ENCODE measurements around the gene ATP11A. TPM values are rescaled to one million over a fixed set of nuclear protein-coding genes. Genes with fewer than 3 reads are reported as not detected.

Gene ATP11A
- total RNA-seq, 1 experiment from 2014 or later = 8.7 TPM

DNA sequence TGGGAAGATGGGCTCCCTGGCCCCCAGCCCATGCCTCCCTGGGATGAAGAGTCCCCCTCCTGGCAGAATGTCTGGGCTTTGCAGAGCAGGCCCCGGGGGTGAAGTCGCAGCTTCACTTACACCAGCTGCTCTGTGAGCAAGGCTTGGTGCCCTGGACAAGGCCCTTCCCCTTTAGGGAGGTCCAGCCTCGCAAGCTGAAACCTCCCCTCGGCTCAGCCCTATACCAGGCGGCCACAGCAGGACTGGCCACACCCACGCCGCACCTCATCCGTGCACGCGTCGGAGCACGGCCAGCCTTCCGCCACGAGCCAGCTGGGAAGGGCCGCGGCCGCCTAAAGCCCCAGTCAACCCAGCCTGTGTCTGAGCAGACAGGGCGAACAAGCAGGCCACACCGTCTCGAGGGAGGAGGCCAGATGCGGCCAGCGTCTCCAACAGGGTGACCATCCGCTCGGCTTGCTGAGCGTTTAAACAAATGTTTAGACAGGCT, 196.0 kb downstream of the ATP11A start:
- Histone ChIP-seq H3F3A (ENCODE audit: low read length, unreplicated experiment) (no peaks in the 10 kb centered on the region), H3K9me2 (replicated peaks; ENCODE audit: low read length) (no peaks in the 10 kb centered on the region), H3K4me1 (ENCODE audit: insufficient read depth, low read length) (peaks cover 6% of the 10 kb centered on the region), H3K27me3 (ENCODE audit: low read length) (no peaks in the 10 kb centered on the region), H3K79me2 (ENCODE audit: low read length) (no peaks in the 10 kb centered on the region), H4K20me1 (ENCODE audit: low read length) (no peaks in the 10 kb centered on the region), H3K4me3 (ENCODE audit: low read length) (peak overlapping the region; percentile 56; the same call in 1 of the 2 replicates), H3K27ac (ENCODE audit: low read length) (no peak overlapping the region), H2AFZ (ENCODE audit: low read length) (peak overlapping the region; percentile 71), H3K36me3 (ENCODE audit: low read depth, low read length) (no peaks in the 10 kb centered on the region), H3K4me2 (ENCODE audit: low read length) (peak overlapping the region; percentile 75), H3K9me3 (ENCODE audit: low read length) (no peaks in the 10 kb centered on the region), H3K9ac (ENCODE audit: low read length) (peak overlapping the region; percentile 21; the same call in 1 of the 2 replicates)
- peak; percentile 100 for ATAC-seq
- ChIA-PET CTCF (interaction anchor here (1.0 kb wide), 1 partner anchor 45 kb away, joined by 4 read pairs; no protein-coding TSS in a partner anchor), POLR2A (ENCODE audit: unreplicated experiment) (no interaction called here)
- peak; percentile 83 for DNase-seq
- no peak for TF ChIP-seq EZH2phosphoT487 (IDR thresholded peaks at IDR 0.05; ENCODE audit: borderline replicate concordance, low read length)
- no TSS peak for BruUV-seq (replicated peaks)
- intact Hi-C loops (cut with micrococcal nuclease) = loop anchor here (5.0 to 10.0 kb wide), 2 partner anchors 46 to 191 kb away; partner anchors contain the start of gene ATP11A

DNA sequence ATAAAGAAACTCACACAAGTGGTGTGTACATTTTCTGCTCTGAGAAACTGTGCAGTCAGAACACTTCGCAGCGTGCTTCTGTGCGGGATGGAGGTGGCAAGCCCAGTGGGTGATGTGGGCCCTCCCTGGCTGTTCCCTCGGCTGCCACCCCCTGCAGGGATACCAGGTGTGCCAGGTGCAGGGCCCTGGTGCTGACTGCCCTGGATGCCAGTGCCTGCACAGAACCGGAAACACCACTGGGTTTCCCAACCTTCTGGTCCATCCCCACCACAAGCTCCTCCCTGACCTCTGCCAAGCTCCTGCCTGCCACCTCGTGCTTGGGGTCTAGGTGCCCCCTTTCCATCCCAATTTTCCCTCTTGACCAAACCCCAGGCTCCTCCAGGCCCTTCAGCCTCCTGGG, 197.3 kb downstream of the ATP11A start:
- Histone ChIP-seq H3K4me2 (ENCODE audit: low read length) (no peak overlapping the region), H3K36me3 (ENCODE audit: low read depth, low read length) (no peaks in the 10 kb centered on the region), H2AFZ (ENCODE audit: low read length) (no peak overlapping the region), H3K27ac (ENCODE audit: low read length) (no peak overlapping the region), H3K9ac (ENCODE audit: low read length) (no peak overlapping the region), H3K9me3 (ENCODE audit: low read length) (no peaks in the 10 kb centered on the region), H3K9me2 (replicated peaks; ENCODE audit: low read length) (no peaks in the 10 kb centered on the region), H4K20me1 (ENCODE audit: low read length) (no peaks in the 10 kb centered on the region), H3K4me1 (ENCODE audit: insufficient read depth, low read length) (peaks cover 6% of the 10 kb centered on the region), H3K79me2 (ENCODE audit: low read length) (no peaks in the 10 kb centered on the region), H3F3A (ENCODE audit: low read length, unreplicated experiment) (no peaks in the 10 kb centered on the region), H3K4me3 (ENCODE audit: low read length) (no peak overlapping the region), H3K27me3 (ENCODE audit: low read length) (no peaks in the 10 kb centered on the region)
- CTCF ChIA-PET = no interaction called here
- no TSS peak for BruUV-seq (replicated peaks)
- POLR2A ChIA-PET (ENCODE audit: unreplicated experiment) = no interaction called here
- intact Hi-C loops (cut with micrococcal nuclease) = loop anchor here (5.0 to 10.0 kb wide), 2 partner anchors 45 to 192 kb away; partner anchors contain the start of gene ATP11A
- no peak for TF ChIP-seq EZH2 (IDR thresholded peaks at IDR 0.05; ENCODE audit: low read length, unreplicated experiment)
- TF ChIP-seq, protein P1, sequence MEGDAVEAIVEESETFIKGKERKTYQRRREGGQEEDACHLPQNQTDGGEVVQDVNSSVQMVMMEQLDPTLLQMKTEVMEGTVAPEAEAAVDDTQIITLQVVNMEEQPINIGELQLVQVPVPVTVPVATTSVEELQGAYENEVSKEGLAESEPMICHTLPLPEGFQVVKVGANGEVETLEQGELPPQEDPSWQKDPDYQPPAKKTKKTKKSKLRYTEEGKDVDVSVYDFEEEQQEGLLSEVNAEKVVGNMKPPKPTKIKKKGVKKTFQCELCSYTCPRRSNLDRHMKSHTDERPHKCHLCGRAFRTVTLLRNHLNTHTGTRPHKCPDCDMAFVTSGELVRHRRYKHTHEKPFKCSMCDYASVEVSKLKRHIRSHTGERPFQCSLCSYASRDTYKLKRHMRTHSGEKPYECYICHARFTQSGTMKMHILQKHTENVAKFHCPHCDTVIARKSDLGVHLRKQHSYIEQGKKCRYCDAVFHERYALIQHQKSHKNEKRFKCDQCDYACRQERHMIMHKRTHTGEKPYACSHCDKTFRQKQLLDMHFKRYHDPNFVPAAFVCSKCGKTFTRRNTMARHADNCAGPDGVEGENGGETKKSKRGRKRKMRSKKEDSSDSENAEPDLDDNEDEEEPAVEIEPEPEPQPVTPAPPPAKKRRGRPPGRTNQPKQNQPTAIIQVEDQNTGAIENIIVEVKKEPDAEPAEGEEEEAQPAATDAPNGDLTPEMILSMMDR (conservative IDR thresholded peaks at IDR 0.05; ENCODE audit: low read depth, low read length) = no peak
- no peak for TF ChIP-seq EZH2phosphoT487 (IDR thresholded peaks at IDR 0.05; ENCODE audit: borderline replicate concordance, low read length)
- DNase-seq = no peak
- ATAC-seq = no peak

DNA sequence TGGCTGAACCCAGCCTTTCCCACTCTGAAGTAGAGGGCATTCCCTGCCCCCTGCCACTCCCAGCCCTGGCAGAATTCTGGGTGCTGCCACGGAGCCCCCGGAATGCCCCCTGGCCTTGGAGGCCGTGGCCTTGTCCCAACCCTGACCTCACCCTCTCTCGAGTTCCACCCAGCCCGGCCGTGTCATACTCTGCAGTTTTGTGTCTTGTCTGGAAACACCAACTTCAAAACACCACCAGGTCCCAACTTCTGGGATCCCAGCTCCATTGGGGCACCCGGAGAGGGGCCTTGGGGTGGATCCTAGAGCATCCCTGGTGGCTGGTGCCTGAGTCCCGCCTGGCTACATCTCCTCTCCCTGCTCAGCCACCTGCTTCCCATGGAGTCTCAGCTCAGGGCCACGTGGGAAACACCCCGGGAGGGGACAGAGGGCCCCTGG, 197.7 kb downstream of the ATP11A start:
- TF ChIP-seq EZH2phosphoT487 (IDR thresholded peaks at IDR 0.05; ENCODE audit: borderline replicate concordance, low read length) = no peak
- TF ChIP-seq EZH2 (IDR thresholded peaks at IDR 0.05; ENCODE audit: low read length, unreplicated experiment) = no peak
- TF ChIP-seq, protein P1 (conservative IDR thresholded peaks at IDR 0.05; ENCODE audit: low read depth, low read length) = no peak
- Histone ChIP-seq H4K20me1 (ENCODE audit: low read length) (no peaks in the 10 kb centered on the region), H3K9me2 (replicated peaks; ENCODE audit: low read length) (no peaks in the 10 kb centered on the region), H3K9me3 (ENCODE audit: low read length) (no peaks in the 10 kb centered on the region), H3K36me3 (ENCODE audit: low read depth, low read length) (no peaks in the 10 kb centered on the region), H3K79me2 (ENCODE audit: low read length) (no peaks in the 10 kb centered on the region), H3K9ac (ENCODE audit: low read length) (no peak overlapping the region), H3K27me3 (ENCODE audit: low read length) (no peaks in the 10 kb centered on the region), H3F3A (ENCODE audit: low read length, unreplicated experiment) (no peaks in the 10 kb centered on the region), H3K4me2 (ENCODE audit: low read length) (no peak overlapping the region), H2AFZ (ENCODE audit: low read length) (no peak overlapping the region), H3K27ac (ENCODE audit: low read length) (no peak overlapping the region), H3K4me1 (ENCODE audit: insufficient read depth, low read length) (peaks cover 6% of the 10 kb centered on the region), H3K4me3 (ENCODE audit: low read length) (no peak overlapping the region)
- DNase-seq = no peak
- BruUV-seq (replicated peaks) = no TSS peak
- no peak for ATAC-seq
- CTCF ChIA-PET = no interaction called here
- POLR2A ChIA-PET (ENCODE audit: unreplicated experiment) = no interaction called here
- intact Hi-C loops (cut with micrococcal nuclease) = loop anchor here (5.0 to 10.0 kb wide), 2 partner anchors 45 to 193 kb away; partner anchors contain the start of gene ATP11A
